Neural progenitor cell (in vitro differentiated cells): ENCODE data around the gene TMEM247. TPM values are rescaled to one million over a fixed set of nuclear protein-coding genes. Genes with fewer than 3 reads are reported as not detected.

Source experiments
- DNase-seq: peaks from one replicate; pipeline ENCODE4 v3.0.0-alpha.2; 2016; ENCODE audit warnings: low spot score
- H2AFZ ChIP-seq: fragments of 200-600 bp; sonication (generic); replicated peaks from 2 replicates; pipeline ENCODE4 v1.6.1; 2016; ENCODE audit warnings: antibody characterized with exemption
- H3F3A ChIP-seq: fragments of 200-600 bp; sonication (generic); 2 replicates; pipeline ENCODE4 v1.6.1; 2016; ENCODE audit warnings: antibody characterized with exemption, low read depth
- H3K27ac ChIP-seq: fragments of 200-600 bp; sonication (generic); 2 replicates; pipeline ENCODE4 v1.5.1; 2016; ENCODE audit warnings: mild to moderate bottlenecking
- H3K27me3 ChIP-seq: fragments of 200-600 bp; sonication (generic); 2 replicates; pipeline ENCODE4 v1.6.1; 2016; ENCODE audit warnings: mild to moderate bottlenecking, moderate library complexity
- H3K36me3 ChIP-seq: fragments of 200-600 bp; sonication (generic); 2 replicates; pipeline ENCODE4 v1.5.1; 2016
- H3K4me1 ChIP-seq: fragments of 200-600 bp; sonication (generic); 2 replicates; pipeline ENCODE4 v1.6.1; 2016; ENCODE audit warnings: mixed run types
- H3K4me2 ChIP-seq: fragments of 200-600 bp; sonication (generic); 2 replicates; pipeline ENCODE4 v1.6.1; 2016
- H3K4me3 ChIP-seq: fragments of 200-600 bp; sonication (generic); 2 replicates; pipeline ENCODE4 v1.5.1; 2016
- H3K79me2 ChIP-seq: fragments of 200-600 bp; sonication (generic); 2 replicates; pipeline ENCODE4 v1.6.1; 2016; ENCODE audit warnings: low read depth
- H3K9ac ChIP-seq: fragments of 200-600 bp; sonication (generic); 2 replicates; pipeline ENCODE4 v1.6.1; 2016
- H3K9me3 ChIP-seq: fragments of 200-600 bp; sonication (generic); 2 replicates; pipeline ENCODE4 v1.5.1; 2016; ENCODE audit warnings: low read depth
- H4K20me1 ChIP-seq: fragments of 200-600 bp; sonication (generic); 2 replicates; pipeline ENCODE4 v1.6.1; 2016; ENCODE audit warnings: low read depth
- H3K27ac Mint-ChIP-seq: 3 replicates; pipeline ENCODE4 v1.8.0; 2021; ENCODE audit warnings: mixed read lengths
- H3K27me3 Mint-ChIP-seq: 2 replicates; pipeline ENCODE4 v1.8.0; 2022; ENCODE audit warnings: low read depth, mild to moderate bottlenecking, inconsistent platforms, moderate library complexity, mixed read lengths; ENCODE audit not compliant: insufficient read depth
- H3K36me3 Mint-ChIP-seq: 3 replicates; pipeline ENCODE4 v1.8.0; 2021; ENCODE audit warnings: mixed read lengths
- H3K4me1 Mint-ChIP-seq: 3 replicates; pipeline ENCODE4 v1.8.0; 2021; ENCODE audit warnings: mixed read lengths
- H3K4me3 Mint-ChIP-seq: 3 replicates; pipeline ENCODE4 v1.8.0; 2021; ENCODE audit warnings: mild to moderate bottlenecking, moderate library complexity, mixed read lengths
- H3K9me3 Mint-ChIP-seq: 3 replicates; pipeline ENCODE4 v1.8.0; 2020; ENCODE audit warnings: mixed read lengths
- CTCF ChIP-seq: fragments of 200-600 bp; sonication (generic); IDR thresholded peaks from 2 replicates; pipeline ENCODE4 v1.5.1; 2017; ENCODE audit warnings: antibody characterized with exemption, mild to moderate bottlenecking
- EZH2 ChIP-seq: fragments of 200-600 bp; sonication (generic); IDR thresholded peaks from 2 replicates; pipeline ENCODE4 v1.6.1; 2017; ENCODE audit warnings: antibody characterized with exemption, mild to moderate bottlenecking, moderate library complexity
- EZH2phosphoT487 ChIP-seq: fragments of 200-600 bp; sonication (generic); IDR thresholded peaks from 2 replicates; pipeline ENCODE4 v1.6.1; 2017; ENCODE audit warnings: antibody characterized with exemption
- total RNA-seq: library from RNA; depleted of rRNA; stranded (reverse); fragments of >200 nt; gene quantifications from 2 replicates; pipeline ENCODE4 v1.2.3, GENCODE V29; 2015; ENCODE audit warnings: low replicate concordance

TMEM247 gene
- total RNA-seq, result not detected in 2 replicates

GRCh38 chr2:46479265-46479664, at the start of gene TMEM247:
TMEM247 (plus strand) TSS chr2:46479565.
- no peaks in the 10 kb centered on the region for H4K20me1 ChIP-seq
- H3K27ac Mint-ChIP-seq, result peak within 1 kb of the TSS; percentile 53
- H3K4me3 Mint-ChIP-seq, result no peak within 1 kb of the TSS

GRCh38 chr2:46430413-46430812, 49.0 kb upstream of the TMEM247 start:
- H3K27ac Mint-ChIP-seq, result no peak overlapping the region
- Histone ChIP-seq H3K9me3 (no peaks in the 10 kb centered on the region), H3K9ac (no peak overlapping the region), H3K79me2 (no peaks in the 10 kb centered on the region), H3K4me2 (no peak overlapping the region), H4K20me1 (no peaks in the 10 kb centered on the region), H3F3A (no peaks in the 10 kb centered on the region), H3K4me3 (no peak overlapping the region), H3K36me3 (no peaks in the 10 kb centered on the region), H2AFZ (no peak overlapping the region), H3K27me3 (no peaks in the 10 kb centered on the region), H3K27ac (no peak overlapping the region), H3K4me1 (no peaks in the 10 kb centered on the region)
- H3K4me1 Mint-ChIP-seq, result no peaks in the 10 kb centered on the region
- no peak overlapping the region for H3K4me3 Mint-ChIP-seq
- peaks cover 2% of the 10 kb centered on the region for H3K9me3 Mint-ChIP-seq
- no peaks in the 10 kb centered on the region for H3K36me3 Mint-ChIP-seq
- H3K27me3 Mint-ChIP-seq, result peaks cover 3% of the 10 kb centered on the region
- TF ChIP-seq EZH2phosphoT487, result no peak
- TF ChIP-seq EZH2, result no peak
- TF ChIP-seq CTCF, result no peak
- DNase-seq, result no peak

More at GRCh38 chr2:46479265-46479664, at the start of gene TMEM247:
- no peak within 1 kb of the TSS for H3K4me3 ChIP-seq
- H3K9me3 ChIP-seq, result no peaks in the 10 kb centered on the region
- H3K4me2 ChIP-seq, result no peak within 1 kb of the TSS
- H3K4me1 ChIP-seq, result no peaks in the 10 kb centered on the region
- no peaks in the 10 kb centered on the region for H3K79me2 ChIP-seq
- H3K4me1 Mint-ChIP-seq, result peaks cover 2% of the 10 kb centered on the region
- no peaks in the 10 kb centered on the region for H3K36me3 Mint-ChIP-seq
- no peaks in the 10 kb centered on the region for H3K36me3 ChIP-seq
- no peak for DNase-seq
- H3K27me3 Mint-ChIP-seq, result peaks cover 5% of the 10 kb centered on the region
- H2AFZ ChIP-seq, result no peak within 1 kb of the TSS
- no peak for TF ChIP-seq CTCF
- no peak for TF ChIP-seq EZH2
- TF ChIP-seq EZH2phosphoT487, result no peak
- no peak within 1 kb of the TSS for H3K27ac ChIP-seq
- H3F3A ChIP-seq, result no peaks in the 10 kb centered on the region
- H3K9me3 Mint-ChIP-seq, result peaks cover 23% of the 10 kb centered on the region
- no peaks in the 10 kb centered on the region for H3K27me3 ChIP-seq
- H3K9ac ChIP-seq, result no peak within 1 kb of the TSS

- Histone ChIP-seq H3F3A (no peaks in the 10 kb centered on the region), H4K20me1 (no peaks in the 10 kb centered on the region), H2AFZ (no peak overlapping the region), H3K27me3 (no peaks in the 10 kb centered on the region), H3K4me3 (no peak overlapping the region), H3K27ac (no peak overlapping the region), H3K4me2 (no peak overlapping the region), H3K79me2 (no peaks in the 10 kb centered on the region), H3K36me3 (no peaks in the 10 kb centered on the region), H3K9ac (no peak overlapping the region), H3K9me3 (no peaks in the 10 kb centered on the region), H3K4me1 (no peaks in the 10 kb centered on the region)
- TF ChIP-seq EZH2 (no peak), EZH2phosphoT487 (no peak), CTCF (no peak)
- H3K4me1 Mint-ChIP-seq, result no peaks in the 10 kb centered on the region
- peaks cover 2% of the 10 kb centered on the region for H3K9me3 Mint-ChIP-seq
- H3K27me3 Mint-ChIP-seq, result peaks cover 3% of the 10 kb centered on the region
- no peaks in the 10 kb centered on the region for H3K36me3 Mint-ChIP-seq
- DNase-seq, result no peak
- H3K4me3 Mint-ChIP-seq, result no peak overlapping the region
- no peak overlapping the region for H3K27ac Mint-ChIP-seq
These were observed 48.4 kb upstream of the TMEM247 start for GRCh38 chr2:46430992-46431391.
